Mesenchymal stem cell (in vitro differentiated cells and primary cell): ENCODE results near the gene JADE3.

ENCODE experiments used
- DNase-seq: peaks from one replicate; pipeline ENCODE4 v3.0.0-alpha.2; 2013
- H2AFZ ChIP-seq: one replicate; pipeline ENCODE4 v1.6.1; 2013; ENCODE audit warnings: low read depth, mild to moderate bottlenecking, control low read depth, inconsistent platforms, low read length, moderate library complexity
- H2AK5ac ChIP-seq: 2 replicates; pipeline ENCODE4 v1.6.1; 2013; ENCODE audit warnings: low read length, moderate library complexity, mild to moderate bottlenecking, inconsistent platforms; ENCODE audit not compliant: severe bottlenecking
- H2BK120ac ChIP-seq: one replicate; pipeline ENCODE4 v1.6.1; 2013; ENCODE audit warnings: low read depth, mild to moderate bottlenecking, inconsistent platforms, low read length, moderate library complexity
- H2BK12ac ChIP-seq, 2 experiments: one replicate each; pipeline ENCODE4 v1.6.1; 2013; ENCODE audit warnings: inconsistent platforms in 2 of 2, low read length in 2 of 2, mild to moderate bottlenecking in 2 of 2, moderate library complexity in 2 of 2, control low read depth in 1 of 2
- H2BK15ac ChIP-seq: one replicate; pipeline ENCODE4 v1.6.1; 2013; ENCODE audit warnings: mild to moderate bottlenecking, low read depth, inconsistent platforms; ENCODE audit not compliant: poor library complexity, severe bottlenecking
- H2BK5ac ChIP-seq: 2 replicates; pipeline ENCODE4 v1.6.1; 2013; ENCODE audit warnings: low read depth, mild to moderate bottlenecking, low read length, control low read depth, inconsistent platforms; ENCODE audit not compliant: poor library complexity, severe bottlenecking
- H3K14ac ChIP-seq, 2 experiments: one replicate each; pipeline ENCODE4 v1.6.1; 2013; ENCODE audit warnings: inconsistent platforms in 2 of 2, low read length in 2 of 2, control low read depth in 1 of 2, mild to moderate bottlenecking in 1 of 2, moderate library complexity in 1 of 2
- H3K18ac ChIP-seq, 2 experiments: one replicate each; pipeline ENCODE4 v1.6.1; 2013; ENCODE audit warnings: inconsistent platforms in 2 of 2, low read length in 2 of 2, control low read depth in 1 of 2, low read depth in 1 of 2, mild to moderate bottlenecking in 1 of 2
- H3K23ac ChIP-seq, 2 experiments: one replicate each; pipeline ENCODE4 v1.6.1; 2013; ENCODE audit warnings: inconsistent platforms in 2 of 2, low read length in 2 of 2, mild to moderate bottlenecking in 2 of 2, moderate library complexity in 2 of 2, control low read depth in 1 of 2
- H3K27ac ChIP-seq: 2 replicates; pipeline ENCODE4 v1.5.1; 2013; ENCODE audit warnings: mild to moderate bottlenecking, moderate library complexity, low read length, control low read depth, inconsistent platforms; ENCODE audit not compliant: poor library complexity, severe bottlenecking
- H3K27me3 ChIP-seq, 2 experiments: 2 replicates each; pipeline versions ENCODE4 v1.6.1 to v1.7.0; 2013; ENCODE audit warnings: low read length in 2 of 2, mild to moderate bottlenecking in 2 of 2, moderate library complexity in 2 of 2, control low read depth in 1 of 2, inconsistent platforms in 1 of 2; ENCODE audit not compliant: control insufficient read depth in 1 of 2, insufficient read depth in 1 of 2
- H3K36me3 ChIP-seq, 2 experiments: 2 replicates each; pipeline versions ENCODE4 v1.6.1 to v1.7.0; 2013; ENCODE audit warnings: low read length in 2 of 2, control low read depth in 1 of 2, inconsistent platforms in 1 of 2, low read depth in 1 of 2, mild to moderate bottlenecking in 1 of 2; ENCODE audit not compliant: insufficient read depth in 2 of 2, control insufficient read depth in 1 of 2
- H3K4ac ChIP-seq, 2 experiments: one replicate each; pipeline ENCODE4 v1.6.1; 2013; ENCODE audit warnings: inconsistent platforms in 2 of 2, low read length in 2 of 2, mild to moderate bottlenecking in 2 of 2, moderate library complexity in 2 of 2, control low read depth in 1 of 2, low read depth in 1 of 2
- H3K4me1 ChIP-seq: 2 replicates; pipeline ENCODE4 v1.6.1; 2013; ENCODE audit warnings: low read depth, low read length, control low read depth; ENCODE audit not compliant: control insufficient read depth, insufficient read depth
- H3K4me2 ChIP-seq: 2 replicates; pipeline ENCODE4 v1.6.1; 2013; ENCODE audit warnings: low read length, mild to moderate bottlenecking, inconsistent platforms; ENCODE audit not compliant: poor library complexity, severe bottlenecking
- H3K4me3 ChIP-seq, 2 experiments: 2 replicates each; pipeline versions ENCODE4 v1.5.1 to v1.7.0; 2013; ENCODE audit warnings: low read length in 2 of 2, mild to moderate bottlenecking in 2 of 2, control low read depth in 1 of 2, low read depth in 1 of 2; ENCODE audit not compliant: insufficient read depth in 1 of 2
- H3K79me1 ChIP-seq: replicated peaks from 2 replicates; pipeline ENCODE4 v1.6.1; 2013; ENCODE audit warnings: mild to moderate bottlenecking, control low read depth, low read length, inconsistent platforms; ENCODE audit not compliant: poor library complexity, severe bottlenecking
- H3K9ac ChIP-seq: 2 replicates; pipeline ENCODE4 v1.7.0; 2013; ENCODE audit warnings: mild to moderate bottlenecking, low read length, moderate library complexity
- H3K9me3 ChIP-seq: 2 replicates; pipeline ENCODE4 v1.7.0; 2013; ENCODE audit warnings: mild to moderate bottlenecking, low read length; ENCODE audit not compliant: control insufficient read depth
- H4K8ac ChIP-seq: one replicate; pipeline ENCODE4 v1.6.1; 2013; ENCODE audit warnings: inconsistent platforms, mild to moderate bottlenecking, low read length, moderate library complexity
- H4K91ac ChIP-seq: one replicate; pipeline ENCODE4 v1.6.1; 2013; ENCODE audit warnings: mild to moderate bottlenecking, low read length, inconsistent platforms
- WGBS: methylation state at CpG from one replicate; pipeline ENCODE4 v1.1.7; 2013; ENCODE audit warnings: mixed read lengths; 5-methylcytosine and 5-hydroxymethylcytosine counted together

The JADE3 gene

DNA sequence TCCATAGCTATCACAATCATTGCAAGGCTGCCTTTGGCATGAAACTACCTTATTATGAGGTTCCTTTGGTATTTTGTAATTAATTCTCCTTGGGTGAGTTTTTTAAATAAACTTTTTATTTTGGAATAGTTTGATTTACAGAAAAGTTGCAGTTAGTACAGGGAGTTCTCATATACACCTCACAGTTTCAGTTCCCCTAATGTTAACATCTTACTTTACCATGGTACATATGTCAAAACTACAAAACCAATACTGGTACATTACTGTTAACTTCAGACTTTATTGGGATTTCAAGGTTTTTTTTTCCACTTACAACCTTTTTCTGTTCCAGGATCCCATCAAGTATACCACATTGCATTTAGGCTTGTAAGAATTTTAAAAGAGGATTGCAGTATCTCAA lies 114.0 kb downstream of the JADE3 start:
- Histone ChIP-seq H3K9ac (no peak overlapping the region), H4K8ac (no peak overlapping the region), H2BK15ac (no peak overlapping the region), H3K27ac (no peak overlapping the region), H3K9me3 (no peaks in the 10 kb centered on the region), H3K79me1 (no peaks in the 10 kb centered on the region), H3K27me3 (peaks cover 0 to 34% of the 10 kb centered on the region in 2 experiments), H2AK5ac (no peak overlapping the region), H3K4me1 (no peaks in the 10 kb centered on the region), H2AFZ (no peak overlapping the region), H4K91ac (no peak overlapping the region), H3K23ac (no peak overlapping the region), H3K14ac (no peak overlapping the region), H2BK120ac (no peak overlapping the region), H3K18ac (no peak overlapping the region), H2BK5ac (no peak overlapping the region), H3K4ac (no peak overlapping the region), H2BK12ac (no peak overlapping the region), H3K4me2 (no peak overlapping the region), H3K4me3 (no peak overlapping the region), H3K36me3 (no peaks in the 10 kb centered on the region)
- no peak for DNase-seq

DNA sequence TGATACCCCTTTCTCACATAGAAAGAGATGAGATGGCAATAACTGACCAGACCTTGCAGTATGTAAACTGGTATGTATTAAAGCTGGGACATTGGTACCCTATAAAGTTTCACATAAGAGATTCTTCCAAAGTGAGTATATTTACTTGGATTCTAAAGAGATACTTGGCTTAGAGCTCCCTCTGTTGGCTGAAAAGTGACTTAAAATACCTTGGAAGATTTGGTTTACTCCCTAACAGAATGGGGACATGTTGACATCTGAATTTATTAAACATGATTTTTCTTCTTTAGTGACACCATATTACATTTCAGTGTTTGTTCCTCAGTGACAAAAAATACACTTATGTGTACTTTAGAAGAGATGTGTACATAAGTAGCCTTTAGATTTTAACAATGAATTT lies 118.1 kb downstream of the JADE3 start:
- Histone ChIP-seq H2BK5ac (no peak overlapping the region), H3K27me3 (peaks cover 0 to 36% of the 10 kb centered on the region in 2 experiments), H3K27ac (no peak overlapping the region), H3K79me1 (no peaks in the 10 kb centered on the region), H3K9me3 (no peaks in the 10 kb centered on the region), H3K14ac (no peak overlapping the region), H4K8ac (no peak overlapping the region), H3K9ac (no peak overlapping the region), H3K23ac (no peak overlapping the region), H4K91ac (no peak overlapping the region), H2BK120ac (no peak overlapping the region), H3K18ac (no peak overlapping the region), H3K36me3 (no peaks in the 10 kb centered on the region), H3K4me3 (no peak overlapping the region), H3K4ac (no peak overlapping the region), H2AFZ (no peak overlapping the region), H3K4me1 (no peaks in the 10 kb centered on the region), H2BK12ac (no peak overlapping the region), H3K4me2 (no peak overlapping the region), H2AK5ac (no peak overlapping the region), H2BK15ac (no peak overlapping the region)
- peak; percentile 65 for DNase-seq

GRCh38 chrX:47047989-47048388 lies 135.8 kb downstream of the JADE3 start:
- peak; percentile 0 for DNase-seq
- H4K8ac ChIP-seq = no peak overlapping the region
- H3K18ac ChIP-seq = no peak overlapping the region
- no peak overlapping the region for H3K4me3 ChIP-seq
- H2BK15ac ChIP-seq = no peak overlapping the region
- H3K9ac ChIP-seq = no peak overlapping the region
- H3K4ac ChIP-seq = no peak overlapping the region
- H3K79me1 ChIP-seq = no peaks in the 10 kb centered on the region
- no peak overlapping the region for H3K23ac ChIP-seq
- peaks cover 0 to 11% of the 10 kb centered on the region in 2 experiments for H3K27me3 ChIP-seq
- peaks cover under 1 to 2% of the 10 kb centered on the region in 2 experiments for H3K36me3 ChIP-seq
- peaks cover 1% of the 10 kb centered on the region for H3K4me1 ChIP-seq
- no peak overlapping the region for H2BK5ac ChIP-seq
- H3K27ac ChIP-seq = no peak overlapping the region
- 63% methylated on average over 5 of the region's 5 CpGs for WGBS
- H2BK12ac ChIP-seq = no peak overlapping the region
- H3K9me3 ChIP-seq = peaks cover 20% of the 10 kb centered on the region
- no peak overlapping the region for H2BK120ac ChIP-seq
- H3K14ac ChIP-seq = no peak overlapping the region
- H4K91ac ChIP-seq = no peak overlapping the region
- no peak overlapping the region for H2AFZ ChIP-seq
- H2AK5ac ChIP-seq = no peak overlapping the region
- no peak overlapping the region for H3K4me2 ChIP-seq

GRCh38 chrX:47059142-47059874 lies 147.1 kb downstream of the JADE3 start:
- Histone ChIP-seq H3K27me3 (peaks cover 0 to 46% of the 10 kb centered on the region in 2 experiments), H3K4me3 (no peak overlapping the region), H3K27ac (no peak overlapping the region), H2BK5ac (no peak overlapping the region), H3K9ac (no peak overlapping the region), H2AK5ac (no peak overlapping the region), H2BK15ac (no peak overlapping the region), H3K4ac (no peak overlapping the region), H3K79me1 (peaks cover 1% of the 10 kb centered on the region), H2BK12ac (no peak overlapping the region), H3K14ac (no peak overlapping the region), H4K8ac (no peak overlapping the region), H4K91ac (no peak overlapping the region), H3K36me3 (peaks cover 0 to 10% of the 10 kb centered on the region in 2 experiments), H3K23ac (no peak overlapping the region), H3K4me1 (no peaks in the 10 kb centered on the region), H2BK120ac (no peak overlapping the region), H3K18ac (no peak overlapping the region), H2AFZ (no peak overlapping the region), H3K9me3 (no peaks in the 10 kb centered on the region), H3K4me2 (no peak overlapping the region)
- DNase-seq = no peak
- WGBS = no CpG with 5 or more reads among the region's 1 CpG
